RWPE1 (cell line): ENCODE data around the gene MEIS3.
A peak's percentile ranks its signal among the peaks of the same experiment; 100 is the strongest.
"Not testable (repeated sequence)": the region's sequence is repeated elsewhere in the genome, so short reads cannot be mapped to it uniquely, and the experiment has no call there.

Experiments
- CTCF ChIA-PET: fragments of 350-600 bp; sonication (Branson Sonifier 250); formaldehyde crosslinking; extraction: SDS; loops from one replicate; lab custom pipeline; 2021; lab: Yijun Ruan, JAX
- POLR2A ChIA-PET: fragments of 400-600 bp; formaldehyde crosslinking; extraction: SDS; loops from one replicate; lab custom pipeline; 2020; ENCODE audit warnings: antibody characterized with exemption; ENCODE audit not compliant: low non-redundant PET; lab: Yijun Ruan, JAX
- DNase-seq: peaks from one replicate; pipeline ENCODE4 v3.0.0; 2012; ENCODE audit warnings: low spot score
- H3K27ac ChIP-seq: fragments of 450-650 bp; 2 replicates; pipeline ENCODE4 v1.5.1; 2017
- TF ChIP-seq, protein P1 (sequence below): fragments of 450-650 bp; conservative IDR thresholded peaks from 2 replicates; pipeline ENCODE4 v1.5.1; 2017; ENCODE audit warnings: low read depth, mild to moderate bottlenecking

MEIS3 gene

DNA sequence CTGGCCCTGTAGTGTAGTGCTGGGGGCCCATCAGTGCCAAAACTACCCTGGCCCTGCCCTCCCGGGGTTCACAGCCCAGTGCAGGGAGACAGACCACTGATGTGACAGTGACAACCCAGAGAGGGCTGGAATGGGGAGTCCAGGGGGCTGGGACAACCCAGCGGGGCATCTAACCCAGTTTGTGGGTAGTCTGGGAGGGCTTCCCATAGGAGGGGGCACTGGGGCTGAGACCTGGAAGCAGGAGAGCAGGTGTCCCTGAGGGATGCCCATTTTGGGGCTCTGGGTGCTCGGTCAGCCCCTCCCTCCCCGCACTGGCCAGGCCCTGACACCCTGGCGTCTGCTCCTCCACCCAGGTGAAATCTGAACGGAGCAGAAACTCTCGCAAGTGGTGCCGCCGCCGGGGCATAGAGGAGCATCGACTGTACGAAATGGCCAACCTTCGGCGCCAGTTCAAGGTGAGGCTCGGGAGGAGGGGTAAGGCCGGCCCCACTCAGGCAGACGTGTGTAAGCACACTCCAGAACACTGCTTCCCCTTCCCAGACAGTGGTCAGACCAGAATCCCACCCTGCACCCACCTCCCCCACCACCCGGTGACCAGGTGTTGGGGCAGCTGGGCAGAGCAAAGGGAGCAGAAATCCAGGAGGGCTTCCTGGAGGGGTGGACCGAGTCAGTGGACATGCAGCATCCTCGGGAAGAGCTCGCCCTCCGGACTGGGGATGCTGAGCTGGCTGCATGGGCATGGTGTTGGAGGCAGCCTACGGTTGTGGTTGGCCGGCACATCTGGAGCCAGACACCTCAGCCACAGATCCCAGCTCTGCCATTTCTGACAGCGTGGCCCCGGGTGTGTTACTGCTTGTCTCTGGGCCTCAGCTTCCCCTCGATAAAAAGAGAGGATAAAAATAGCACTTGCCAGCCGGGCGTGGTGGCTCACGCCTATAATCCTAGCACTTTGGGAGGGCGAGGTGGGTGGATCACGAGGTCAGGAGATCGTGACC, 45.8 kb downstream of the MEIS3 start:
- POLR2A ChIA-PET: no interaction called here
- no peak for DNase-seq
- H3K27ac ChIP-seq: 0 out of 2 replicates have a peak overlapping the region, but pooled peaks have one; percentile 4
- CTCF ChIA-PET: interaction anchor here (0.6 to 0.8 kb wide), 2 partner anchors 17 to 25 kb away, joined by 4 to 5 read pairs; no protein-coding TSS in a partner anchor
- TF ChIP-seq, protein P1, sequence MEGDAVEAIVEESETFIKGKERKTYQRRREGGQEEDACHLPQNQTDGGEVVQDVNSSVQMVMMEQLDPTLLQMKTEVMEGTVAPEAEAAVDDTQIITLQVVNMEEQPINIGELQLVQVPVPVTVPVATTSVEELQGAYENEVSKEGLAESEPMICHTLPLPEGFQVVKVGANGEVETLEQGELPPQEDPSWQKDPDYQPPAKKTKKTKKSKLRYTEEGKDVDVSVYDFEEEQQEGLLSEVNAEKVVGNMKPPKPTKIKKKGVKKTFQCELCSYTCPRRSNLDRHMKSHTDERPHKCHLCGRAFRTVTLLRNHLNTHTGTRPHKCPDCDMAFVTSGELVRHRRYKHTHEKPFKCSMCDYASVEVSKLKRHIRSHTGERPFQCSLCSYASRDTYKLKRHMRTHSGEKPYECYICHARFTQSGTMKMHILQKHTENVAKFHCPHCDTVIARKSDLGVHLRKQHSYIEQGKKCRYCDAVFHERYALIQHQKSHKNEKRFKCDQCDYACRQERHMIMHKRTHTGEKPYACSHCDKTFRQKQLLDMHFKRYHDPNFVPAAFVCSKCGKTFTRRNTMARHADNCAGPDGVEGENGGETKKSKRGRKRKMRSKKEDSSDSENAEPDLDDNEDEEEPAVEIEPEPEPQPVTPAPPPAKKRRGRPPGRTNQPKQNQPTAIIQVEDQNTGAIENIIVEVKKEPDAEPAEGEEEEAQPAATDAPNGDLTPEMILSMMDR: no peak

DNA sequence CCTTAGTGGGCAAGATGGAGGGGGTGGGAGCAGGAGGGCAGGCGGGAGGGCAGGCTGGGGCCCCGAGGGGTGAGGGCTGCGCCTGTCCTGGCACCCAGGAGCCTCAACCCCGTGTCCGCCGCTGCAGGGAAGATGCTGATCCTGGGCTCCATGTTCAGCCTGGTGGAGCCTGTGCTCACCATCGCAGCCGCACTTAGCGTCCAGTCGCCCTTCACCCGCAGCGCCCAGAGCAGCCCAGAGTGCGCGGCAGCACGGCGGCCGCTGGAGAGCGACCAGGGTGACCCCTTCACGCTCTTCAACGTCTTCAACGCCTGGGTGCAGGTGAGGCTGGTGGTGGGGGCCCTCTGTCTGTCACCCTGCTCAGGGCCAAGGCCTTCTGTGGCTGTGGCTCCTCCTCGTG, 46.7 kb downstream of the MEIS3 start:
- POLR2A ChIA-PET: no interaction called here
- no peak for DNase-seq
- TF ChIP-seq, protein P1: no peak
- CTCF ChIA-PET: no interaction called here
- no peak overlapping the region for H3K27ac ChIP-seq

DNA sequence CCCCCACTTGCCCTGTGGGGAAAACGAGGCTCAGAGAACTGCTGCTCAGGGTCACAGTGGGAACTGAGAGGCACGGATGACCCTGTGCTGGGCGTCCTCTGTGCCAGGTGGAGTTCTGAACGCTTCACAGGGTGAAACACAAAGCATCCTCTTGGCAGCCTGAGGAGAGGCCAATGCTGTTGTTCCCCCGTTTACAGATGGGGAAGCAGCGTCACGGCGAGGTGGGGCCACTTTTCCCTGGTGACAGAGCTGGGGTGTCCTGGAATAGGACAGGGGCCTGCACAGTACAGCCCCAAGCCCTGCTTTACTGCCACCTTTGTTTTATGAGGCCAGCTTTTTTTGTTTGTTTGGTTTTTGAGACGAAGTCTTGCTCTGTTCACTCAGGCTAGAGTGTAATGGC, 48.1 kb downstream of the MEIS3 start:
- CTCF ChIA-PET: interaction anchor here (0.6 to 1.1 kb wide), 3 partner anchors 22 to 229 kb away, joined by 3 read pairs; partner anchors contain the start of gene DHX34
- POLR2A ChIA-PET: no interaction called here
- DNase-seq: no peak
- peak overlapping the region; percentile 7; the same call in 1 of the 2 replicates for H3K27ac ChIP-seq
- TF ChIP-seq, protein P1: no peak

DNA sequence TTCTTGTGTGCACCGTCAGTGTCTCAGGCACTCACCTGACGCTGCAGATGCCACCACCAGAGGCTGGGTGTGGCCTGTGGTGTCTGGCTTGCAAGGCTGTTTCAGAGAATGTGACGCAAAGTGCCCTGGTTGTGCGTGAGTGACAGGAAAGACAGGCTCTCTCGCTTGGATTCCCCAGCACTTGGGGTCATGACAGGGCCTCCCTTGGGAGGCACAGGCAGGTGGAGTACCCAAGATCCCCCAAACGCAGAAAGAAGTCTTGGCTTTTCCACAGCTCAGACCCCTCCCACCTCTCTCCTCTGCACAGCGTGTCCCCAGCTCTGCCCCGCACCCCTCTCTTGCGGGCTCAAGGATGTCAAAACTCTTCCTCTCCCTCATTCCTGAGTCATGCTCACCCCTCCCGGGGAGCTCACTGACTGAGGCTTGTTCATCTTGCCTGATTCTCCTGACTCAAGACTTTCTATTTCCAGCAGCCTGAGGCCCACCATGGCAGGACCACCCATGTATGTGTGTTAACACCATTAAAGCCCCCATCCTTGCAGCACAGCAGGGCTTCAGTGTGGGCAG, 49.2 kb downstream of the MEIS3 start:
- CTCF ChIA-PET: interaction anchor here (0.6 to 1.1 kb wide), 2 partner anchors 21 to 72 kb away, joined by 3 read pairs; partner anchors contain the start of gene DHX34
- POLR2A ChIA-PET: no interaction called here
- H3K27ac ChIP-seq: peak overlapping the region; percentile 0; the same call in 1 of the 2 replicates
- TF ChIP-seq, protein P1: no peak
- DNase-seq: no peak

DNA sequence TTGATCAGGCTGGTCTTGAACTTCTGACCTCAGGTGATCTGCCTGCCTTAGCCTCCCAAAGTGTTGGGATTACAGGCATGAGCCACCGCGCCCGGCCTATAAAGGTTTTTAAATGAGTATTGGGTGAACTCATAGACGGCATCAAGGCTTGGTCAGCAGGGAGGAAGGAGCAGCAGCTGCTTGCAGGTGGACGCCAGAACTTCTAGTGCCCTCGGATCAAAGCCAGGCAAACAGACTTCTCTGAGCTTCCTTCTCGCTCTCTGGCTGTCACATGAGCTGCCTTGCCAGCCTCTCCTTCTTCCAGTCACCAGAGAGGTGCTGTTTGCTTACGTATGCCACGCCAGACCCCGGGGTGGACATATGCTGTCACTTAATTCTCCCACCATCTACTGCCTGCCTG, 53.9 kb downstream of the MEIS3 start:
- DNase-seq, H3K27ac ChIP-seq, POLR2A ChIA-PET: not testable (repeated sequence)
- CTCF ChIA-PET: interaction anchor here (0.6 kb wide), 1 partner anchor 10 kb away, joined by 4 read pairs; no protein-coding TSS in a partner anchor

DNA sequence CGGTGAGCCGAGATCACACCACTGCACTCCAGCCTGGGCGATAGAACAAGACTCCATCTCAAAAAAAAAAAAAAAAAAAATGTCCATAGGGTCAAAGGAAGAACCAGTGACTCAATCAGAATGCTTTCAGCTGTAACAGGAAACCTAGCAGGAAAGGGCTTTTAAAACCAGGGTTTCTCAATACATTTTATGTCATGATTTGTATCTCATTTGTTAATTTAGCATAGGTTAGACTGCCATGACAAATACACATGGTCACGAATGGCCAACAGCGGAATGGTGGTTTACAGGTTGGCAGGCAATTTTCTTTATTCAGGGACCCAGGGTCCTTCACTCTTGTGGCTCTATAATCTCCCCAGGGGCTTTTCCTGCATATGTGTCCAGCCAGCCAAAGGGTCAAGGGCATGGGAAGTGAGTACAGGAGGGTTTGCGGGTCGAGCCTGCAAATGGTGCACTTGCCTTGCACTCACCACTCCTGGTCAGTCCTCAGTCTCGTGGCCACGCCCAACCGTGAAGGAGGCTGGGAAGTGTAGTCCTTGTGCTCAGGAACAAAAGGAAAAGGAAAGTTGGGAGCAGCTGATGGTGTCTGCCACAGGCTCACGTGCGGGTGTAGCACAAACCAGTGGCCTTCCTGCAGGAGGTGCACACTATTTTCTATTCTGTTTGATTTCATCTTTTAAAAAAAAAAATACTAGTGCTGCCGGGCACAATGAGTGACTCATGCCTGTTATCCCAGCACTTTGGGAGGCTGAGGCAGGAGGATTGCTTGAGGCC, 55.4 kb downstream of the MEIS3 start:
- ChIA-PET CTCF (no interaction called here), POLR2A (no interaction called here)
- DNase-seq: no peak
- H3K27ac ChIP-seq: no peak overlapping the region
- TF ChIP-seq, protein P1: no peak
